ENCODE measurements around the gene NPIPB8.
"Not testable (repeated sequence)": the region's sequence is repeated elsewhere in the genome, so short reads cannot be mapped to it uniquely, and the experiment has no call there.

- TF ChIP-seq, protein P1, sequence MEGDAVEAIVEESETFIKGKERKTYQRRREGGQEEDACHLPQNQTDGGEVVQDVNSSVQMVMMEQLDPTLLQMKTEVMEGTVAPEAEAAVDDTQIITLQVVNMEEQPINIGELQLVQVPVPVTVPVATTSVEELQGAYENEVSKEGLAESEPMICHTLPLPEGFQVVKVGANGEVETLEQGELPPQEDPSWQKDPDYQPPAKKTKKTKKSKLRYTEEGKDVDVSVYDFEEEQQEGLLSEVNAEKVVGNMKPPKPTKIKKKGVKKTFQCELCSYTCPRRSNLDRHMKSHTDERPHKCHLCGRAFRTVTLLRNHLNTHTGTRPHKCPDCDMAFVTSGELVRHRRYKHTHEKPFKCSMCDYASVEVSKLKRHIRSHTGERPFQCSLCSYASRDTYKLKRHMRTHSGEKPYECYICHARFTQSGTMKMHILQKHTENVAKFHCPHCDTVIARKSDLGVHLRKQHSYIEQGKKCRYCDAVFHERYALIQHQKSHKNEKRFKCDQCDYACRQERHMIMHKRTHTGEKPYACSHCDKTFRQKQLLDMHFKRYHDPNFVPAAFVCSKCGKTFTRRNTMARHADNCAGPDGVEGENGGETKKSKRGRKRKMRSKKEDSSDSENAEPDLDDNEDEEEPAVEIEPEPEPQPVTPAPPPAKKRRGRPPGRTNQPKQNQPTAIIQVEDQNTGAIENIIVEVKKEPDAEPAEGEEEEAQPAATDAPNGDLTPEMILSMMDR (conservative IDR thresholded peaks at IDR 0.05): not testable (repeated sequence)
- TF ChIP-seq EZH2 (IDR thresholded peaks at IDR 0.05; ENCODE audit: low read depth): not testable (repeated sequence)
These were observed 38.2 kb upstream of the NPIPB8 start for GRCh38 chr16:28599377-28600285.

Measured in PC-9 (cell line).